ENCODE results near the gene PHRF1. TPM values are rescaled to one million over a fixed set of nuclear protein-coding genes. Genes with fewer than 3 reads are reported as not detected.

The PHRF1 gene
- total RNA-seq, 1 experiment from 2014 or later, result 48.9 TPM

GRCh38 chr11:620935-621814 lies 44.9 kb downstream of the PHRF1 start:
- Histone ChIP-seq H2AK5ac (ENCODE audit: insufficient read length, low read length) (no peak overlapping the region), H3K56ac (ENCODE audit: insufficient read length, low read depth, low read length) (no peak overlapping the region), H3K9me3 (ENCODE audit: control insufficient read depth, low read depth, low read length) (no peaks in the 10 kb centered on the region), H3K4ac (ENCODE audit: low read depth, low read length) (no peak overlapping the region), H3K27me3 (ENCODE audit: insufficient read depth, low read length) (no peaks in the 10 kb centered on the region), H3K14ac (ENCODE audit: insufficient read depth, low read length) (no peak overlapping the region), H4K91ac (ENCODE audit: insufficient read length, low read depth, low read length) (no peak overlapping the region), H3K9ac (ENCODE audit: extremely low read depth, insufficient read length, low read length) (no peak overlapping the region), H2BK12ac (ENCODE audit: insufficient read length, low read depth, low read length) (no peak overlapping the region), H2BK15ac (ENCODE audit: low read depth, low read length) (no peak overlapping the region), H3K27ac (ENCODE audit: insufficient read length, low read depth, low read length) (no peak overlapping the region), H3K4me1 (ENCODE audit: insufficient read depth, low read length) (no peaks in the 10 kb centered on the region), H3K79me2 (ENCODE audit: insufficient read depth, low read length) (no peaks in the 10 kb centered on the region), H3K23me2 (ENCODE audit: insufficient read length, low read depth, low read length, poor library complexity, severe bottlenecking) (no peaks in the 10 kb centered on the region), H3T11ph (ENCODE audit: low read length) (no peak overlapping the region), H3K18ac (ENCODE audit: insufficient read length, low read depth, low read length) (no peak overlapping the region), H4K8ac (replicated peaks; ENCODE audit: insufficient read length, low read depth, low read length) (no peak overlapping the region), H4K20me1 (ENCODE audit: control insufficient read depth, insufficient read depth, insufficient read length) (no peaks in the 10 kb centered on the region), H4K5ac (ENCODE audit: insufficient read length, low read depth, low read length) (no peak overlapping the region), H2BK120ac (ENCODE audit: low read depth, low read length, poor library complexity, severe bottlenecking) (no peak overlapping the region), H2BK20ac (ENCODE audit: low read depth, low read length, poor library complexity, severe bottlenecking) (no peak overlapping the region), H3K79me1 (ENCODE audit: insufficient read depth, low read depth, low read length, poor library complexity, severe bottlenecking) (no peaks in the 10 kb centered on the region), H3K4me2 (ENCODE audit: insufficient read depth, insufficient read length, low read length) (no peak overlapping the region), H2AFZ (ENCODE audit: low read length) (no peak overlapping the region), H2BK5ac (ENCODE audit: insufficient read length, low read length) (no peak overlapping the region), H3K23ac (ENCODE audit: insufficient read length, low read depth, low read length) (no peak overlapping the region)
- no peak for DNase-seq
- Mint-ChIP-seq H3K27ac (no peak overlapping the region), H3K4me1 (0 out of 4 replicates have a peak, but pooled peaks cover 0 to 4% of the 10 kb centered on the region in 2 experiments), H3K4me3 (no peak overlapping the region), H3K9me3 (no peaks in the 10 kb centered on the region), H3K27me3 (ENCODE audit: low read depth) (peaks cover 6% of the 10 kb centered on the region), H3K36me3 (ENCODE audit: insufficient read depth in 1 of 3, low read depth in 3 of 3) (peaks cover 0 to 3% (median 0%) of the 10 kb centered on the region in 3 experiments; a peak in 1 of 7 replicates)
- no CpG with 5 or more reads among the region's 45 CpGs for WGBS (ENCODE audit: extremely low coverage, insufficient read length, low lambda C conversion rate)
- TF ChIP-seq, protein P1, sequence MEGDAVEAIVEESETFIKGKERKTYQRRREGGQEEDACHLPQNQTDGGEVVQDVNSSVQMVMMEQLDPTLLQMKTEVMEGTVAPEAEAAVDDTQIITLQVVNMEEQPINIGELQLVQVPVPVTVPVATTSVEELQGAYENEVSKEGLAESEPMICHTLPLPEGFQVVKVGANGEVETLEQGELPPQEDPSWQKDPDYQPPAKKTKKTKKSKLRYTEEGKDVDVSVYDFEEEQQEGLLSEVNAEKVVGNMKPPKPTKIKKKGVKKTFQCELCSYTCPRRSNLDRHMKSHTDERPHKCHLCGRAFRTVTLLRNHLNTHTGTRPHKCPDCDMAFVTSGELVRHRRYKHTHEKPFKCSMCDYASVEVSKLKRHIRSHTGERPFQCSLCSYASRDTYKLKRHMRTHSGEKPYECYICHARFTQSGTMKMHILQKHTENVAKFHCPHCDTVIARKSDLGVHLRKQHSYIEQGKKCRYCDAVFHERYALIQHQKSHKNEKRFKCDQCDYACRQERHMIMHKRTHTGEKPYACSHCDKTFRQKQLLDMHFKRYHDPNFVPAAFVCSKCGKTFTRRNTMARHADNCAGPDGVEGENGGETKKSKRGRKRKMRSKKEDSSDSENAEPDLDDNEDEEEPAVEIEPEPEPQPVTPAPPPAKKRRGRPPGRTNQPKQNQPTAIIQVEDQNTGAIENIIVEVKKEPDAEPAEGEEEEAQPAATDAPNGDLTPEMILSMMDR (conservative IDR thresholded peaks at IDR 0.05), result no peak
